Measurements from ENCODE around the gene ODC1.

DNA sequence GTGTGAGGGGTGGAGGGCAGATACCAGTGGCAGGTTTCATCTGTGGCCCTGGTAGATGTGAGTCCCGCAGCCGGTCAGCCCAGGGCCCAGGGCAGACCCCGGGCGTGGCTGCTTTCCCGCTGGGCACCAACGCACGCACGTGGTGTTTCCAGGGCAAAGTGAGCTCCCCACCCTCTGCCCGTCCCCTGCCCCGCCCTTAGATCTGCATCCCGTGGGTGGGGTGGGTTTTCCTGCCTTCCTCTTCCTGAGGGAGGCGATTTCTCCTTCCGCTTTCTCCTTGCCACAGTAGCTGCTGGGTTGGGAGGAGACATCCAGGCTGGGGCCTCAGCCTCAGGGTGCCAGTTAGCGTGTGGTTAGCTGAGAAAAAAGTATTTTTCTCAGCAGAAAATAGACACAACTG, 49.6 kb downstream of the ODC1 start:
- no peak for TF ChIP-seq POLR2AphosphoS5 (IDR thresholded peaks at IDR 0.05; ENCODE audit: low read depth, low read length)
- TF ChIP-seq, protein P1, sequence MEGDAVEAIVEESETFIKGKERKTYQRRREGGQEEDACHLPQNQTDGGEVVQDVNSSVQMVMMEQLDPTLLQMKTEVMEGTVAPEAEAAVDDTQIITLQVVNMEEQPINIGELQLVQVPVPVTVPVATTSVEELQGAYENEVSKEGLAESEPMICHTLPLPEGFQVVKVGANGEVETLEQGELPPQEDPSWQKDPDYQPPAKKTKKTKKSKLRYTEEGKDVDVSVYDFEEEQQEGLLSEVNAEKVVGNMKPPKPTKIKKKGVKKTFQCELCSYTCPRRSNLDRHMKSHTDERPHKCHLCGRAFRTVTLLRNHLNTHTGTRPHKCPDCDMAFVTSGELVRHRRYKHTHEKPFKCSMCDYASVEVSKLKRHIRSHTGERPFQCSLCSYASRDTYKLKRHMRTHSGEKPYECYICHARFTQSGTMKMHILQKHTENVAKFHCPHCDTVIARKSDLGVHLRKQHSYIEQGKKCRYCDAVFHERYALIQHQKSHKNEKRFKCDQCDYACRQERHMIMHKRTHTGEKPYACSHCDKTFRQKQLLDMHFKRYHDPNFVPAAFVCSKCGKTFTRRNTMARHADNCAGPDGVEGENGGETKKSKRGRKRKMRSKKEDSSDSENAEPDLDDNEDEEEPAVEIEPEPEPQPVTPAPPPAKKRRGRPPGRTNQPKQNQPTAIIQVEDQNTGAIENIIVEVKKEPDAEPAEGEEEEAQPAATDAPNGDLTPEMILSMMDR (IDR thresholded peaks at IDR 0.05 in 2 of 3, conservative IDR thresholded peaks at IDR 0.05 in 1 of 3; ENCODE audit: borderline replicate concordance in 1 of 3, insufficient read depth in 1 of 3, low read depth in 2 of 3, low read length in 2 of 3), result no peak
- no peak for TF ChIP-seq POLR2A (IDR thresholded peaks at IDR 0.05; ENCODE audit: borderline replicate concordance, extremely low read depth, insufficient read depth, insufficient read length)
- TF ChIP-seq JUND (IDR thresholded peaks at IDR 0.05), result no peak
- TF ChIP-seq ZFX (IDR thresholded peaks at IDR 0.05), result no peak
